ENCODE results near the gene NHP2.

Gene NHP2

GRCh38 chr5:178115814-178116142 lies 37.9 kb downstream of the NHP2 start:
- TF ChIP-seq CTCF (IDR thresholded peaks at IDR 0.05) (no peak), ZFX (IDR thresholded peaks at IDR 0.05; ENCODE audit: borderline replicate concordance) (no peak)
- no peak overlapping the region for H3K27ac ChIP-seq

DNA sequence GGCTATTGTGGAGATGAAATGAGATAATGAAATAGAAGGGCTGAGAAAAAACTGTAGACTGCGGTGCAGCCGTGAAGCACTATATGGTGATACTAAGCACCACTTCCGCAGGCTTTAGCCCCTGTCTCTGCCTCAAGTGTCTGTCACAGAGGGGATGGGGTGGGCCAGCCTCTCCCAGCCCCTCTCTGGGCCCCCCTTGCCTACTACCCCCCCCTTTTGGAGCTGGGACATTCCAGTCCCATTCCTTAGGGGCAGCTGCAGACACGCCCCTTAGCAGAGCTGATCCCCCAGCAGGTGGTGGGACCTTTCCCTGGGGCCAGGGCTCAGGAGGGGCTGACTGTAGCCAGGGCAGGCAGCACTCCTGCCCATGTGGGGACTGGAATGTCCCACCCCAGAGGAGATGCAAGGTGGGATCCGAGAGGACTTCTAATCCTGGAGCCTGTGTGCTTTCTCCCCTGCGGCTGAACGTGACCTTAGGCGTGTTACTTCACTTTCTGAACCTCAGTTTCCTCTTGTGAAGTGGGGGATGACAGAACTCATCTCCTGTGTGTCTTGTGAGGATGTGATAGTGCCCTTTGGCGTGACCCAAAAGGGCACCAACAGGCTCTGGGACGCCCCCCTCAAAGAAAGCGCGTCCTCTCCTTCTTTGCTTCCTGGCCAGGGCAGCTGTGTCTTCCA lies 38.4 kb downstream of the NHP2 start:
- no peak overlapping the region for H3K27ac ChIP-seq
- no peak for TF ChIP-seq ZFX (IDR thresholded peaks at IDR 0.05; ENCODE audit: borderline replicate concordance)
- TF ChIP-seq CTCF (IDR thresholded peaks at IDR 0.05), result no peak

- no peak for TF ChIP-seq ZFX (IDR thresholded peaks at IDR 0.05; ENCODE audit: borderline replicate concordance)
- no peak for TF ChIP-seq CTCF (IDR thresholded peaks at IDR 0.05)
- H3K27ac ChIP-seq, result peak overlapping the region; percentile 37
These were observed 39.2 kb downstream of the NHP2 start for GRCh38 chr5:178114325-178115135.

DNA sequence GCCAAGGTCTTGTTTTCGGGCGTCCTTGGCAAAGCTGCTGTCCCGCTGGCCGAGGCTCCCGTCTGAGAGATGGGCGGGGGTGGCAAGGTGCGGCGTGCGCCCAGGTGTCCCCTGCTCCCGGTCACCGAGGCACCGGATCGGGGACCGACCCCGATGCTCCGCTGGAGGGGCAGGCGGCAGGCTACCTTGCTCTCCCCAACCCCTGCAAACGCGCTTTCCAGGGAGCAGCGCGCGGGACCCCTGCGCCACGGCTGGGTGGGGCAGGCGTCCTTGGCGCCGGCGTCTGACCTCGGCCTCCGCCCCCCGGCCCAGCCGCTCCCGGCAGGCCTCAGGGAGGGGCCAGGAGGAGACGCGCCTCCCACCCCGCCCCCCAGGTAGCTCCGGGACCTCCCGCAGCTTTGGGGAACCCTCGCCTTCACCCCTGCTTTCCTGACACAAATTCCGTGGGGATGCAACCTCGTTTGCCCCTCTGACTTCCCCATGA lies 39.8 kb downstream of the NHP2 start:
- TF ChIP-seq CTCF (IDR thresholded peaks at IDR 0.05), result peak; percentile 16
- TF ChIP-seq ZFX (IDR thresholded peaks at IDR 0.05; ENCODE audit: borderline replicate concordance), result no peak
- H3K27ac ChIP-seq, result peak overlapping the region; percentile 37

DNA sequence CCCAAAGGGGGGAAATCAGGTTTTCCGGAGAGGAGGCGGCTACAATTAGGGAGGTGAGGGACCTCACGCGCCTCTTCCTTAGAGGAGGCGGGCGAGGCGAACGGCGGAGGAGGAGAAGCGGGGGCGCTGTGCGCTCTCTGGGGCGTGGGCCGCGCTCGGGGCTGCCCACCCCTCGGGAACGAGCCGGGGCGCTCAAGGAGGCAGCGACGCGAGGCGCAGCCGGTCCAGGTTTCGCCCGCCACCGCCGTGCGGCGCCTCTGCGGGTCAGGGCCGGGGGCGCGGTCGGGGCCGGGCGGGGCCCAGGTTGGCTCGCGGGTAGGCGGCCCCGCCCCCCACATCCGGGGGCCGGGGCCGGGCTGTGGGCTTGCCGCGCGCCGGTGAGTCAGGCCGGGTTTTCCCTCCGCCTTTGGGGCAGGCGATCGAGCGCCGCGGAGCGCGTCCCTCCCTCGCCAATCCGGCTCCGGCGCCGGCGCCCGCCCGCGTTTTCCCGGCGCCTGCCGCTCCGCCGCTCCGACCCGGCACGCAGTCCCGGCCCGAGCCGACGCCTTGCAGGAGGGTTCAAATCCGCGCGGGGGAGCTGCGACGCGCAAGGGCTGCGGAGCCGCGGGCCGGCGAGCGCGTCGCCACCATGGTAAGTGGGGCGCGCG lies 40.4 kb downstream of the NHP2 start, which contains the start of gene N4BP3:
Gene N4BP3, plus strand, starts transcription at position 392 of the 647 bp plus-strand sequence. CDS start 6,052 bp downstream, outside the sequence.
- TF ChIP-seq CTCF (IDR thresholded peaks at IDR 0.05), result peak; percentile 61
- TF ChIP-seq ZFX (IDR thresholded peaks at IDR 0.05; ENCODE audit: borderline replicate concordance), result no peak
- peak within 1 kb of the TSS; percentile 37 for H3K27ac ChIP-seq

DNA sequence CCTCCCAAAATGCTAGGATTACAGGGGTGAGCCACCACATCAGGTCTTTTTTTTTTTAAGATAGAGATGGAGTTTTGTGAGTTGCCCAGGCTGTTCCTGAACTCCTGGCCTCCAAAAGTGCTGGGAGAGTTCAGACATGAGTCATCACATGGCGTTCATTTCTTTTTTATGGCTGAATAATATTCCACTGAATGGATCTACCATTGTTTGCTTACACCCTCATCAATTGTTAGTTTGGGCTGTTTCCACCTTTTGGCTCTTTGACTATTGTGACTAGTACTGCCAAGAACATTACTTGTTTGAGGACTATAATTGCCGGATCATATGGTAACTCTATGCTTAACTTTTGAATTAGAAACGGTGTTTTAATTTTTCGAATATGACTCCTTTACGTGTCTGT lies 41.1 kb downstream of the NHP2 start:
- TF ChIP-seq ZFX (IDR thresholded peaks at IDR 0.05; ENCODE audit: borderline replicate concordance) (no peak), CTCF (IDR thresholded peaks at IDR 0.05) (no peak)
- peak overlapping the region; percentile 37; the same call in 1 of the 2 replicates for H3K27ac ChIP-seq

All from 22Rv1 (cell line).